G401 (cell line): Measurements from ENCODE around the gene NADK. TPM values are rescaled to one million over a fixed set of nuclear protein-coding genes. Genes with fewer than 3 reads are reported as not detected.

Source experiments
- DNase-seq: peaks from one replicate; pipeline ENCODE4 v3.0.0-alpha.2; 2015; ENCODE audit warnings: low spot score
- in situ Hi-C: cut with HindIII; loops from 2 replicates; pipeline ENCODE4 v1.10.0; 2016; ENCODE audit warnings: low sequenced_read_pairs, mixed read lengths
- total RNA-seq: library from RNA; depleted of rRNA; stranded (reverse); fragments of >200 nt; shearing (Covaris generic); gene quantifications from 2 replicates; pipeline ENCODE4 v1.2.3, GENCODE V29; 2014; rRNA removed

The NADK gene, protein sequence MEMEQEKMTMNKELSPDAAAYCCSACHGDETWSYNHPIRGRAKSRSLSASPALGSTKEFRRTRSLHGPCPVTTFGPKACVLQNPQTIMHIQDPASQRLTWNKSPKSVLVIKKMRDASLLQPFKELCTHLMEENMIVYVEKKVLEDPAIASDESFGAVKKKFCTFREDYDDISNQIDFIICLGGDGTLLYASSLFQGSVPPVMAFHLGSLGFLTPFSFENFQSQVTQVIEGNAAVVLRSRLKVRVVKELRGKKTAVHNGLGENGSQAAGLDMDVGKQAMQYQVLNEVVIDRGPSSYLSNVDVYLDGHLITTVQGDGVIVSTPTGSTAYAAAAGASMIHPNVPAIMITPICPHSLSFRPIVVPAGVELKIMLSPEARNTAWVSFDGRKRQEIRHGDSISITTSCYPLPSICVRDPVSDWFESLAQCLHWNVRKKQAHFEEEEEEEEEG
- total RNA-seq = 55.0 and 74.4 TPM in 2 replicates

DNA sequence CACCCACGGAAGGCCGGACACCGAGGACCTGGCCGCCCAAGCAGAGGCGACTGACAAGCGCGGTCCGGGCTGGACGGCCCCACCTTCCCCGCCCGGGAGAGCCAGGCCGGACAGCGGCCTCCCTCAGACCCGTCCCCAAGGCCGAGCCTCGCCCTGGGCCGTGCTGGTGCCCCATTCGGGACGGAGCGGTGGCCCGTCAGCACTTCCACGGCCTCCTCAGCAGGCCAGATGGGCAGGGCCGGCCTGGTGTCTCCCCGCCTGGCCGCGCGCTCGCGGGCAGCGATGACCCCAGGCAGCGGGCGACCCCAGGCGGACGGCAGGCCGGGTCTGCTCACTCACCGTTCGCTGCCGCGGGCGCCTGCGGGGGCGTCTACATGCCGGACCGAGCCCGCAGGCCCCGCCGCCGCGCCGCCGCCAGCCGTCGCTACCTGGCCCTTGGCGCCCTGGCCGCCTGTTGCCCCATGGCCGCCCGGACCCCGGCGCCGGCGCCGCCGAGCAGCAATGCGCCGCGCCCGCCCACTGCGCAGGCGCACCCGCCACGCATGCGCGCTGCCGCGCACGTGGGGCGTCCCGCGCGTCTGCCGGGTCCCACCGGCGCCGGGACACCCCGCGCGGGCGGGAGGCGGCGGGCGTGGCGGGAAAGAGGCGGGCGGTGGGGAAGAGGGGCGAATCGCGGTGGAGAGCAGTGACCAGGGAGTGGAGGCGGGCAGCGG is at the start of gene NADK:
Gene NADK, minus strand, starts transcription at position 521 of the 713 bp plus-strand sequence. CDS start 13,064 bp downstream, outside the sequence.
- DNase-seq = peak; percentile 54
- in situ Hi-C loops = no loop called here

DNA sequence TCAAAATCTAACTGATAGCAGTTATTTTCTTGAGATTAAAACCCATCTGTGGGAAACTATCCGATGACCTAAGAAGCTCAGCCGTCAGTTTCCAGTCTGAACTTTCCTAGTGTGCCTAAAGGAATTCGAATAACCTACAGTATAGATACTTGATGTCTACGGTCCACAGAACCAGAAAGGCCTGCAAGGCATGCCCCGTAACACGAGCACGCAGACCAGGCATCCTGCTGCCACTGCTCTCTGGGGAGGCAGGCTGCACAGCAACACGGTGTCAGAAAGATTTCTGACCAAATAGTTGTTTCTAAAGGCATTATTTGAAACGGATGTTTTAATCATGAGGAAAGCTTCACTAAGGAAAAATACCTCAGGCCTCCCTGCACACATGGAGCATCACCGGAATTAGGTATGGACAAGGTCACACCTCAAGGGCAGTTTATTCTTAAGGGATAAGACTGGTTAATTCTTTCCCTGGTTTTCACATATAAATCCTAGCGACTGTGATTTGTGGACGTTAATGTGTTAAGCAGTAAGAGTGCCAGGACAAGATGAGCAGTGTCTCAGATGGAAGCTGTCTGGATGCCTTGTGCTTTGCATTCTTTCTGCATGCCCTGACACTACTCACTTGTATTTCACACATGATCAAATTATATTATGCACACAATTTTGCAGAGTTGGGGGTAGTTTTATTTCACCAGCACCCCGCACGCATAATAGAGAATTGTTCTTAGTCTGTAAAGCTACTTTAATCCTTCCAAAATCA is 49.0 kb upstream of the NADK start:
- in situ Hi-C loops = loop anchor here (10.0 kb wide), 2 partner anchors 58 to 62 kb away; no protein-coding TSS in a partner anchor
- peak; percentile 22 for DNase-seq

DNA sequence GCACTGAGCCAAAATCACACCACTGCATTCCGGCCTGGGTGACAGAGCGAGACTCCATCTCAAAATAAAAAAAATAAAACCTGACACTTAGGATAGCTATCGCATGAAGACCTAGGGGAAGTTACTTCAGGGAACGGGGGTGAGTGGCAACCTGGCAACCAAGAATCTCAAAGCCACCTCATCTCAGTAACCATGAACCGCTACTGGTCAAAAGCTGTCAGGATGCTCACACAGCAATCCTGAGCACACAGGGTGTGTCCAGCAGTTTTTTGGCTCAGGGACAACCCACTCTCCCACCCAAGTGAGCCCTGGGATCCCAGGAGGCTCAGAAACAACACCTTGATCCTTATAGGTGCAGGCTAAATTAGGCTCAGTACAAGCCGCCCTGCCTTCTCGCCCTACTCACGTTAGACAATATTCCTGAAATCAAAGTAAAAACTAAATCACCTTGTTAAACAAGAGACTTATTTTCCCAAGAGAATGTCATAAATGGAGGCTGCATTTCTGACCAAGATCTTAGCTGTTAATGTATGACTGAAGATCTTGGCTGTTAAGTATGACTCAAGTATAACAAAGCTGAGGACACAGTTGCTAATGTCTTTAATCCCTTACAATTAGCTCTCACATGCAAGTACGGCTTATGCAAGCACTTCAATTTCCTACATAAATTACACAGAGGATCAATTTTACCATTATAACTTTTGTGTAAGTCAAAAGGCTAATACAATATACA is 48.3 kb upstream of the NADK start:
- in situ Hi-C loops = loop anchor here (10.0 kb wide), 2 partner anchors 58 to 62 kb away; no protein-coding TSS in a partner anchor
- DNase-seq = no peak

DNA sequence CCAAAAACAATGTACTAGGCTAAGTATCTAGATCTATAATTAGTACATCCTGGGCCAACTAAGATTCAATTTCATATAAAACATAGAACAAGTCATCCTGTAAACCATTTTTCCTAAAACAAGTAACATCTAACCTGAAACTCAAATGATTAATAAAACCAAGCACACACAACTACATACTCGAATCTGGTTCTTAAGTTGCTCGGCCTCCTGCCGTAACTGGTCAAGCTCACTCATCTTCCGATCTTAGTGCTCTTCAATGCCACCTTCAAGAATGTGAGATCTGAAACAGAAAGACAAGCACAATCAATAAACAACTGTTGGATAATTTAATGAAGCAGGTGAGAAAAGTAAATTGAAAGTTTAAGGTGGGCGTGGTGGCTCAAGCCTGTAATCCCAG is 46.9 kb upstream of the NADK start:
- in situ Hi-C loops = loop anchor here (10.0 kb wide), 2 partner anchors 60 kb away; no protein-coding TSS in a partner anchor
- DNase-seq = no peak

DNA sequence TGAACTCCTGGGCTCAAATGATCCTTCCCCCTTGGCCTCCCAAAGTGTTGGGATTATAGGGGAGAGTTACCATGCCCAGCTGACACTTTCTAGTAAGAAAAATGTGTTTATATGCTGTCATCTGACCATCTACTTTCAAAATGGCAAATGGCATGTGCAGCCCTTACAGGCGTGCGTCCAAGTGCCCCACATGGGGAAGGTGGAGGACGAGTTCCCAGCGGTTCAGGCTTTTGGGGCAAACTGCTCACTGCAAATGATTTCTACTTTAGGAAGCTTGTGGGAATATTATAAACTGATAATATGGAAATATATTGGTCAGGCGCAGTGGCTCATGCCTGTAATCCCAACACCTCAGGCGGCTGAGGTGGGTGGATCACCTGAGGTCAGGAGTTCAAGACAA is 41.5 kb upstream of the NADK start:
- in situ Hi-C loops = loop anchor here (10.0 kb wide), 2 partner anchors 55 to 65 kb away; no protein-coding TSS in a partner anchor
- no peak for DNase-seq

DNA sequence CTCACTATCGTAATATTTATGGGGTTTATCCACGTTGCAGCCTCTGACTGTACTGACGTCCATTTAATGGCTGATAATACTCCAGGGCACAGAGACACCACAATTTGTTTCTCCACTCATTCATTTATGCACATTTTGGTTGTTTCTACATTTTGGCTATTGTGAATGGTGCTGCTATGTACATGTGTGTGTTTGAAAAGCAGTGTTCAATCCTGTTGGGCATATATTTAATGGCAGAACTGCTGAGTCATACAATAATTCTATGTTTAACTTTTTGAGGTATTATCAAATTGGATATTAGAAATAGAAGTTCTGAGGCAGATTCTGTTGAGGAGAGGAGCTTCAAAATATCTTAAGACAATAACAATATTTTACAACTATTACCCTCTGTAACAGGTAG is 39.0 kb upstream of the NADK start:
- no peak for DNase-seq
- in situ Hi-C loops = no loop called here

DNA sequence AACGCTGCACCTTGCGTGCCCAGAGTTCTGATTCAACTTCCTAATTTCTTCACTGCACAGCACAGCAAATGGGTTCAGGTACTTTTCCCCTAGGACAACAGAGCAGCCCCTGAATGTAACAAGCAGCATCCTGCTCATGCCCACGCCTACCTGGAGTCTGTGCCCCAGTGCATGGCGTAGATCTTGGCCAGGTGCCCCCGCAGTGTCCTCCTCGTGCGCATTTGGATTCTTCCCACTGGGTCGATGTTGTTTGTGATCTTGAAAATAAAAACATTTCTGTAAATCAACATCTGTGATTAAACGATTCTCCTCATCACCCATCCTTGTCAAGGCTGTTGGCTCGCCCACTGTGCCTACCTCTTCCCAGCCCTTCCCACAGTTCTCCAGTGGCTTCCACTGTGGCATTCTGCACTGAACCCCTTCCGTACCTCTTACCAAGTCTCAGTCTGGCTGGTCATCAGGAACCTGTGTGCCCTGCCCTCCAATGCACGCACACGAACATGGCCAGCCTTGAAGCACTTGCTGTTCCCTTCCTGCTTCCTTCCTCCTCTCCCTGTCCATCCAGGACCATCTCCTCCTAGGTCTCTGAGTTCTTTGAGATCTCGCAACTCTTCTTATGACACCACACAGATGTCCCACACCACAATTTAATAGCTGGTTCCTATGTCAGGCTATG is 37.5 kb upstream of the NADK start:
- in situ Hi-C loops = no loop called here
- DNase-seq = no peak

DNA sequence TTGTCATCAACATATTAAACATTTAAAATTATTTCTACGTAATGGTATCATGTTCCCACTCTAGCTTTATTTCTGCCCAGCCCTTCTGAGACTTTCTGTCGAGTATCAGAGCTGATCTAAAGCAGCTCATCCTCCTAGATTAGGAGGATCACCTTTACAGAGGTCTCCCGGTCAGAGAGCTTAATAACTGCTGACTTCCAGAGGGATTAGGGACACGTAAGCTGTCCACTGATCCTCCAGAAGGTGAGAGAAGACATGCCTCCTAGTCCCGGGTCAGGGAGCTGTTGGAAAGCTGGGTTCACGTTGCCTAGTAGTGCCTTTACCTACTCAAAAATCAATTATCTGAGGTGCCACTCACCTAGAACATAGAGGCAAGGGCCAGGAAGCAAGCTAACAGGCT is 31.2 kb upstream of the NADK start:
- DNase-seq = no peak
- in situ Hi-C loops = no loop called here

DNA sequence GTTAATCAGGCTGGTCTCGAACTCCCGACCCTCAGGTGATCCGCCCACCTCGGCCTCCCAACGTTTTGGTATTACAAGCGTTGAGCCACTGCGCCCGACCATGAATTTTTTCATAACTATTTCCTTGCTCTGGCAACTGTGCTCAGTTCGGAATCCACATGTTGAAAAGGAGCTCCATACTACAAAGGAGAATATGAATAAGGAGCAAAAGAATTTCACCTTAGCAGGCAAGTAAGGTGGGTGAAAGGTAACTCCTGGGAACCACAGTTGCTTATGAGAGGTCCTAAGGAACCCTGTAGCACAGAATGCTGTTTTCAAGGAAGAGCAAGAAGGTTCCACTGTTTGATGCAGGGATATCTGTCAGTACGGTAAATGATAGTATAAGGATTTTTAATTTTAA is 29.9 kb upstream of the NADK start:
- no peak for DNase-seq
- in situ Hi-C loops = no loop called here

DNA sequence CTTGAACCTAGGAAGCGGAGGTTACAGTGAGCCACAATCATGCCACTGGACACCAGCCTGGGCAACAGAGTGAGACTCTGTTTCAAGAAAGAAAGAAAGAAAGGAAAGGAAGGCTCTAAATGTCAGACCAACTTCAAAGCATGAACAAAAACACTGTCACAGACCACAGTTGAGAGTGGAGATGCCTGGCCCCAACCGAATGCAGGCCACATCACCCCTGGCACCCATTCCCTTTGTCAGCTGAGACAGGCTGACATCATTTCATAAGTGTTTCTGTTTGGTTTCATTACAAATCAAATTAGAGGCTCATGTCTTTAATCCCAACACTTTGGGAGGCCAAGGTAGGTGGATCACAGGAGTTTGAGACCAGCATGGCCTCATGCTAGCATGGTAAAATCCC is 28.6 kb upstream of the NADK start:
- no peak for DNase-seq
- in situ Hi-C loops = no loop called here

DNA sequence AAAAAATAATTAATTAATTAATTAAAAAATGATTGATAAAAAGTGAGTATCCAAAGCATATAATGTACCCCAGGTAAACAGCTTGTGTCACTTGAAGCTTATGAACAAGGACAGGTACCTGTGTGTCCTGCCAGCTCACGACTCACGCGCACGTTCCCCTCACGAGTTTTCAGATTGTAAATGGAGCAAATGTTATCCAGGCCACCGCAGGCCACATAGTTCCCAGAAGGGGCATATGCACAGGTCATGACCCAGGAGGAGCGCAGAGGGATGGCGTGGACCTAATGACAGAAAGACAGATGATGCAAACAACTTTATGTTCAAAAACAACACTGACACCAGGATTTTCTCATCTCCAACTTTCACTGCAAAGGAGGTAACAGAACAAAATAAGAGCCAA is 26.0 kb upstream of the NADK start:
- in situ Hi-C loops = no loop called here
- no peak for DNase-seq

DNA sequence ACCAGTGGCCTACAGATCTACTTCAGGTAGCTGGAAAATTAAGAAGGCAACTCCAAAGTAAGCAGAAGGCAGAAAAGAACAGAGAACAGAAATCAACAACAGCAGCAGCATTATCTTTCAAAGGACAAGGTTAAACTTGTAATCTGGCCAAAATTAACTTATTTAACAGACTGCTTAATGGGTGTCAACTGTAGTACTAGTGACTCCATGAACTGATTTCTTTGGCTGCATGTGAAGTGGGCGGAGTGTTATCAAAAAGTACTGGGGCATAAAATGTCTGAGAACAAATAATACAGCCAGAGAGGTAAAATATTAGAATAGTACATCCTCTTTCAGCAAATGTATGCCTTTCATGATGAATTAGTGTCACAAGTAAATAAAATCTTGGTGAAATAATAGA is 24.6 kb upstream of the NADK start:
- in situ Hi-C loops = no loop called here
- DNase-seq = no peak

DNA sequence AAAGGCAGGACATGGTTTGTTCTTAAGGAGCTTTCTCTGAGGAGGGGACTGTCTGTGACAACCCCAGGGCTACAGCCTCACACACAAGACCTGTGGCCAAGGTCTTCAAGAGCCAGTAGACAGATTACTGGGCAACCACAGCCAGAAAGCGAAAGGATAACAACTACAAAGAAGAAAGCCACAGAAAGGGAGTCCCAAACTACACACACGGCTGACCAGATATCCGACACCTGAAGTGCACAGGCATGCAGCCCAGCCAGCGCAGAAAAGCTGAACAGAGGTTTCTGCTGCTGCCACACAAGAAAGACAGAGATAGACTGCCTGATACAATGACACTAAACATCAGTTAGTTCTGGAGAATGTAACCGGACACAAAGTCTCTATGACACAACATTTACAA is 21.4 kb upstream of the NADK start:
- DNase-seq = no peak
- in situ Hi-C loops = no loop called here

DNA sequence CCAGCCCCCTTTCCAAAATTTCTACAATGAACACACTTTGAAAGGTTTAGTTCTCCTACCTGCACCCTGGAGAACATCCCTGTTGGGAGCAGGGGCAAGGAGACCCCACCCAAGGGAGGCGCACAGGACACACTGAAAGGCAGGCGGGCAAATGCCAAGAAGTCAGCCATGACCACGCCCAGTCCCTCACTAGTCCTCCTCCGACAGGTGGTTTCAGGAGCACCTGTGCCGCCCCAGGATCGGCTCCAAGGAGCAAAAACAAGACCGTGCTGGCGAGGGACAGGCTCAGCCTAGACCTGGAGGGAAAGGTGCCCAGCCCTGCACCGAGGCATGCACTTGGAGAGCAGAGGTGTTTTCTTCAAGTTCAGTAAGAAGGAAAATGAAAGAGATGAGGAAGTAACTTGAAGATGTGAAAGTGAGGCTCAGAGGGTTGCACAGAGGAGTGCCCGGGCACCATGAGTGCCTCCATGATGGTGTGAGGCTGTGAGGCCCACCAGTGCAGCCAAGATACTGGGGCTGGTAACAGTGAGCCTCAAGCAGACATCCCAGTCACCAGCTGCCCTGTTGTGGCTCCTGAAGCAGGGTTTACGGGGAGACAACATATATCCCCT is 19.6 kb upstream of the NADK start:
- DNase-seq = no peak
- in situ Hi-C loops = no loop called here

DNA sequence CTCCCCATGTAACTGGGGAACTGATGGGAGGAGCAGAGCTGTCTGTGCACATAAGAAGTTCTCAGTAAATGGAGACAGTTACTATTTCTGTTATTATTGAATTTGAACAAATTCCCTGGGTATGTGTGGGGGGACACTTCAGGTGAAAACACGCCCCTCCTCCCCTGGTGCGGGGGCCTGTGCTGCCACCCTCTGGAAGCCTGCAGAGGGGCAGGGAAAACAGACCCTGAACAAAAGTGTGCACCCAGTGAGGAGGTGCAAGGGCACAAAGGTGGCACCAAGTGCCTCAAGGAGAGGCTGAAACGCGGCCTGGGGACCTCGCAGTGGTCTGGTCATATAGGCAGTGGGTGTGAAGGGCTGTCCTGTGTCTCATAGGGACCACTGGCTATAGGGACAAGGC is 18.2 kb upstream of the NADK start:
- no peak for DNase-seq
- in situ Hi-C loops = no loop called here

DNA sequence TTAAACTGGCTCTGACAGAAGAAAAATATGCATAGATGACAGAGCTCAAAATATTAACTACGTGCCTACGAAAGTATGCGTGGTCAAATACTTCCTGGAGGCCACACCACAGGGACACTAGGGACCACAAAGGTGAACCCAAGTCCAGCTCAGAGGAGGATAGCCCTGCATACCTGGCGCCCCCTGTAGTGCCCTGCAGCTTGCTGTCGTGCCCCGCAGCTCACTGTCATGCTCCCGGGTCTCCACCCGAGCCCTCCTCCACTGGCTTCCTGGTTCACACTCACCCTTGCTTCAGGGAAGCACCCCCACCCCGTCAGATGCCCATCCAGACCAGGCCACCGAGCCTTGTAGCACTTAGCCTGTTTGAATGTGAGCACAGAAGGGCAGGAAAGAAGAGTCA is 16.7 kb upstream of the NADK start:
- DNase-seq = no peak
- in situ Hi-C loops = no loop called here

DNA sequence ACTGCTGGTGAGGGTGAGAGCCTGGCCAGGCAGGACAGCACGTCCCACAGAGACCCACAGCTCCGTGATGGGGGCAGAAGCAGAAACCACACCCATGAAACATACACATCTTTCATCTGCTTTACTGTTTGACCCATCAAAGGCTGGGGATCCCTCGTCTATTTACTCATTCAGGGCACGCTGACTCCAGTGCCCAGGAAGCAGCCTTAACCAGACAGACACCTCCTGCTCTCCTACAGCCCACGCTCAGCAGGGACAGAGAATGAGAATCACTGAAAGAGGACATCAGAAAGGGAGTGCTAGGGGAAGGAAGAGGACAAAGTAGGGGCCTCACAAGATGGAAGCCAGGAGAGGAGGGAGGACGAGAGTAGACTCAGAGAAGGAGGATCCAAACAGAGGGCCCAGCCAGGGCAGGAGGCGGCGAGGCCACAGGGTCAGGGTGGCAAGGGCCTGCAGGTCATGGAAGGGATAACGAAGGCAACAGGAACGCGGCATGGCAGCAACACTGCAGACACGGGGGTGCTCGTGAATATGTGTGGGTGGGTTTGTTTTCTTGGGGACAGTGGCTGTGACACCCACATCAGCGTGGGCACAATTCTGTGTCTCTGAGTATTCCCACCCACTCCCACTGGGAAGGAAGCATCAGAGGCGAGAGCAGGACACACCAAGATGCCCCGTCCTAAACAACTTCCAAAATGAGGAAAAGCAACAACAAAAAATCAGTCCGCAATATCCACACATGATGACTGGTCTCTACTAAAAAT is 15.4 kb upstream of the NADK start:
- no peak for DNase-seq
- in situ Hi-C loops = no loop called here
